KOPT-K1 (cell line): ENCODE measurements around the gene ACOX1.
A peak's percentile ranks its signal among the peaks of the same experiment; 100 is the strongest.
"Not testable (repeated sequence)": the region's sequence is repeated elsewhere in the genome, so short reads cannot be mapped to it uniquely, and the experiment has no call there.

Experiments
- H3K27ac ChIP-seq: fragments of 200-600 bp; sonication (generic); 2 replicates; pipeline ENCODE4 v1.5.1; 2016; ENCODE audit warnings: antibody characterized with exemption, mild to moderate bottlenecking, low read depth, low read length; ENCODE audit not compliant: poor library complexity, severe bottlenecking
- H3K36me3 ChIP-seq: fragments of 200-600 bp; sonication (generic); 2 replicates; pipeline ENCODE4 v1.5.1; 2017; ENCODE audit warnings: antibody characterized with exemption, mild to moderate bottlenecking, low read length, moderate library complexity; ENCODE audit not compliant: insufficient read depth
- H3K9me3 ChIP-seq: fragments of 200-600 bp; sonication (generic); 2 replicates; pipeline ENCODE4 v1.5.1; 2017; ENCODE audit warnings: antibody characterized with exemption, low read length, mild to moderate bottlenecking; ENCODE audit not compliant: insufficient read depth, poor library complexity, severe bottlenecking

Gene ACOX1

GRCh38 chr17:75979705-75980187 lies 780 bp upstream of the ACOX1 start:
- Histone ChIP-seq H3K27ac (peak overlapping the region; percentile 93), H3K9me3 (no peaks in the 10 kb centered on the region), H3K36me3 (peaks cover 7% of the 10 kb centered on the region)

DNA sequence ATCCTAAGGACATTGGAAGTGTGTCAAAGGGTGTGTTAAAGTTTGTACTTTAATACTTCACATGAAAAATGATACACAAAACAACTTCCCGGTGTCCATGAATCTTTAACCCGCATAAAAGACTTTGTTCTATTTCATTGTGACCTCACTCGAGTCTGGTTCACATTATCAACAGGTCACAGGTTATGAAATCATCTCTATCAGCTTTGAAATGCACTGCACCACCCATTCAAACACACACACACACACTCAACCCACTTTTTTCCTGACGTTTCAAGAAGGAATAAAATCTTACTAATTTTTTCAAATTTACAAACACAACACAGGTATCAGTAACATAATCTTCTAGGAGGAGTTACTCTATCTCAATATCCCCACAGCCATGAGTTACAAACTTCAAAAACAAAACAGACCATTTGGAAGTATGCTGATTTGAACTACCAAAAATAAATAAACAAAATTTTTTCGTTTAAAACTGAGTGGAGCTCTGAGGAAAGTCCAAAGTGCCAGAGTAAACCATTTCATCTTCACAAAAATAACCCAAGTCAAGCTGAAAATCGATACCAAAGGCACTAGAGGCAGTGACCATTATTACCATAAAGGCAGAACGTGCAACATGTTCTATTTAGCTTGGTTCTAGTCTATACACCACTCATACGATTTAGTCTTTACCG lies 2.7 kb downstream of the ACOX1 start:
- no peaks in the 10 kb centered on the region for H3K9me3 ChIP-seq
- peaks cover 40% of the 10 kb centered on the region for H3K36me3 ChIP-seq
- H3K27ac ChIP-seq = no peak overlapping the region

GRCh38 chr17:75975757-75976174 lies 3.2 kb downstream of the ACOX1 start:
- no peaks in the 10 kb centered on the region for H3K9me3 ChIP-seq
- peaks cover 45% of the 10 kb centered on the region for H3K36me3 ChIP-seq
- no peak overlapping the region for H3K27ac ChIP-seq

DNA sequence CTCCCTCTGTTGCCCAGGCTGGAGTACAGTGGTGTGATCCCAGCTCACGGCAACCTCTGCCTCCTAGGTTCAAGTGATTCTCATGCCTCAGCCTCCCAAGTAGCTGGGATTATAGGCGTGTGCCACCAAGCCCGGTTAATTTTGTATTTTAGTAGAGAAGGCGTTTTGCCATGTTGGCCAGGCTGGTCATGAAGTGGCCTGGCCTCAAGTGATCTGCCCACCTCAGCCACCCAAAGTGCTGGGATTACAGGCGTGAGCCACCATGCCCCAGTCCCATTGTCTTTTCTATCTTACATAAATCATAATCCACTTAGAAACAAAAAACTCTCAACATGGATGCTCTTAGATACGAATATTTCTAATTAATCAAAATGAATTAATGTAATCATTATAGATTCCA lies 3.8 kb downstream of the ACOX1 start:
- not testable (repeated sequence) for H3K27ac ChIP-seq, H3K9me3 ChIP-seq
- H3K36me3 ChIP-seq = peaks cover 51% of the 10 kb centered on the region

DNA sequence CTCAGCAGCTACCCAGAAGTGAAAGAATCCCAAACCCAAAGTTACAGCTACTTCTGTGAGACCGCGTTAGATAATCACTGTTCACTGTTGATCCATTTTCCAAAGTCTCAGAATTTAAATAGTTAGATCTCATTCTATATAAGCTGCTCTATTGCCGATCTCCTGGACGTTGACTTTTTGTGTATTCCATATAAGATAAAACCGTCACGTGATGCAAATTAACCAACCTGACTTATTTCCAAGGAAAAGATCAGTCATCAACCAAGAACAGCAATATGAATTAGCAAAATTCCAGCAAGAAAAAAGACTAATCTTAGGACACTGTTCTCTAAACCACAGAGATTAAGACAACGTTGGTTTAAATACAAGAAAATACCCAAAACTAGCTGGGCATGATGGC lies 8.3 kb downstream of the ACOX1 start:
- H3K27ac ChIP-seq = no peak overlapping the region
- peaks cover 61% of the 10 kb centered on the region for H3K36me3 ChIP-seq
- H3K9me3 ChIP-seq = no peaks in the 10 kb centered on the region

GRCh38 chr17:75970011-75970523 lies 8.9 kb downstream of the ACOX1 start:
- Histone ChIP-seq H3K27ac (no peak overlapping the region), H3K9me3 (no peaks in the 10 kb centered on the region), H3K36me3 (peaks cover 56% of the 10 kb centered on the region)

- not testable (repeated sequence) for H3K9me3 ChIP-seq, H3K27ac ChIP-seq
- H3K36me3 ChIP-seq = peaks cover 50% of the 10 kb centered on the region
Observed at GRCh38 chr17:75969044-75969443, 9.9 kb downstream of the ACOX1 start.

DNA sequence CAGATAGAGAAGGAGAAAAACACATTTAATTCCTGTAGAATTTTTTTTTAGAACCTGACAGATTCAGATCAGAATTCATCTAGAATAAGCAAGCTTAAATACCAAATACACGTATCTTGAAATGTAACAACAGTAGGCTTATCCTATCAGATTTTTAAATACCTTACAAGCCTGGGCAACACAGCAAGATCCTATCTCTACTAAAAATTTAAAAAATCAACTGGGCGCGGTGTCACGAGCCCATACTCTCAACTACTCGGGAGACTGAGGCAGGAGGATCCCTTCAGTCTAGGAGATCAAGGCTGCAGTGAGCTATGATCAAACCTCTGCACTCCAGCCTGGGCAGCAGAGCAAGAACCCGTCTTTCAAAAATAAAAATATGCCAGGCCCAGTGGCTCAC lies 13.5 kb downstream of the ACOX1 start:
- Histone ChIP-seq H3K9me3 (no peaks in the 10 kb centered on the region), H3K36me3 (peaks cover 19% of the 10 kb centered on the region), H3K27ac (no peak overlapping the region)

- Histone ChIP-seq H3K36me3 (peaks cover 45% of the 10 kb centered on the region), H3K27ac (no peak overlapping the region), H3K9me3 (no peaks in the 10 kb centered on the region)
Observed at GRCh38 chr17:75959839-75960511, 19.0 kb downstream of the ACOX1 start.

DNA sequence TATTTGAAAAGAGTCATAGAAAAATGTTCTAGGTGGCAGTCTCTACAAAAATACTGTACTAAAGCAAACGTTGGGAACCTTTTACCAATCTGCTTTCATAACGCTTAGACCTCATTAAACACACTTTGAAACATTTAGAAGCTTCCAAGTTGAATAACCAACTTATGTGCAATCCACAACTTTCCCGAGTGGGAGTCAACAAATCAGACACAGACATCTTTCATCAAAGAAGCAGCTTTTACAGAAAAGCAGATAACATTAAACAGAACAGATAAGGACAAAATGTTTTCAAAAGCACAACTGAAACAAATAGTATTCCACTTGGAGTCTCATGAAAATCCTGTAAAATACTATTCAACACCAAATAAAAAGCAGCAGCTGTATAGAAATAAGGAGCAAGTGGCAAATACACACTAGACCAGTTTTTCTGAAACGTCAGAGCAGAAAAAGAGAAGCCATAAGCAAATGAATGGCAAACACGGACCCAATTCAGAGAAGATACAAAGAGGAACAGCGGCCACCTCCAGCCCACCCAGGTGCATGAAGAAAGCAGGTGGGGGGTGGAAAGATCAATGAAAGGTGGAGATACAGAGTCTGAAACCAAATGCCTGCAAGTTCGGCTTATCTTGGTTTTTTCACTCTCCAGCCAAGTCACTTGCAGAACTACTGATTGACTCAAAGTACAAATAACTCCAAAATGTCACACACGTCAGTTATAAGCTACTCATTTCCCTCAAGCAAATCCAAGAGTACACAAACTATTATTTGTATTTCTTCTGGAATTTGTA lies 19.7 kb downstream of the ACOX1 start:
- H3K27ac ChIP-seq = no peak overlapping the region
- H3K36me3 ChIP-seq = peaks cover 53% of the 10 kb centered on the region
- no peaks in the 10 kb centered on the region for H3K9me3 ChIP-seq

- H3K9me3 ChIP-seq = no peaks in the 10 kb centered on the region
- H3K36me3 ChIP-seq = peaks cover 99% of the 10 kb centered on the region
- H3K27ac ChIP-seq = peak overlapping the region; percentile 40
Observed at GRCh38 chr17:75950855-75951554, 28.0 kb downstream of the ACOX1 start.

DNA sequence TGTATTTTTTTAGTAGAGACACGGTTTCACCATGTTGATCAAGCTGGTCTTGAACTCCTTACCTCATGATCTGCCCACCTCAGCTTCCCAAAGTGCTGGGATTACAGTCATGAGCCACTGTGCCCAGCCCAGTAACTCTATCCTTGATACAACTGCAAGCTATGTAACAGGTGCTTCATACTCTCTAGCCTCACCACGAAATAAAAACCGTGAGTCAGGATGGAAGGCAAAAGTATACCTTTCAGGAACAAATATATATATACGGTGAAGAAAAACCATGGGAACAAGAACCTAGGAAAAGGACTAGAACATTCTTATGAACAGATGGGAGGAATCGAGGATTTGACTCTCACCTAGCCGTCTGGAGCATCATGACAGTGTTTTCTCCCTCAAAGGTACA lies 28.5 kb downstream of the ACOX1 start:
- H3K36me3 ChIP-seq = peaks cover 99% of the 10 kb centered on the region
- no peaks in the 10 kb centered on the region for H3K9me3 ChIP-seq
- H3K27ac ChIP-seq = peak overlapping the region; percentile 40

- Histone ChIP-seq H3K9me3 (no peaks in the 10 kb centered on the region), H3K27ac (no peak overlapping the region), H3K36me3 (peaks cover 64% of the 10 kb centered on the region)
Observed at GRCh38 chr17:75945211-75945610, 33.8 kb downstream of the ACOX1 start.

GRCh38 chr17:75943491-75943890 lies 35.5 kb downstream of the ACOX1 start:
- peaks cover 47% of the 10 kb centered on the region for H3K36me3 ChIP-seq
- no peak overlapping the region for H3K27ac ChIP-seq
- H3K9me3 ChIP-seq = no peaks in the 10 kb centered on the region

- Histone ChIP-seq H3K9me3 (no peaks in the 10 kb centered on the region), H3K27ac (no peak overlapping the region)
Observed at GRCh38 chr17:75942473-75942872, 36.5 kb downstream of the ACOX1 start.

More at GRCh38 chr17:75942473-75942872, 36.5 kb downstream of the ACOX1 start:
- peaks cover 37% of the 10 kb centered on the region for H3K36me3 ChIP-seq
